Stomach smooth muscle (tissue), 2 donors: ENCODE data around the gene GRAMD2B.

Source experiments
- H3K27ac ChIP-seq: one replicate; pipeline ENCODE4 v1.7.0; 2013; ENCODE audit warnings: mild to moderate bottlenecking, low read length, inconsistent platforms
- H3K27me3 ChIP-seq, 2 donors: one replicate each; pipeline ENCODE4 v1.7.0; 2013; ENCODE audit warnings: low read length in 2 of 2; ENCODE audit not compliant: insufficient read depth in 2 of 2, control insufficient read depth in 1 of 2
- H3K36me3 ChIP-seq, 2 donors: one replicate each; pipeline ENCODE4 v1.7.0; 2013; ENCODE audit warnings: low read length in 2 of 2; ENCODE audit not compliant: control insufficient read depth in 2 of 2, insufficient read depth in 2 of 2
- H3K4me1 ChIP-seq: one replicate; pipeline ENCODE4 v1.7.0; 2013; ENCODE audit warnings: low read length; ENCODE audit not compliant: control insufficient read depth, insufficient read depth
- H3K4me3 ChIP-seq, 2 donors: one replicate each; pipeline ENCODE4 v1.7.0; 2013; ENCODE audit warnings: low read length in 2 of 2
- H3K9ac ChIP-seq, 2 donors: one replicate each; pipeline ENCODE4 v1.7.0; 2013; ENCODE audit warnings: low read length in 2 of 2, mild to moderate bottlenecking in 1 of 2
- H3K9me3 ChIP-seq, 2 donors: one replicate each; pipeline ENCODE4 v1.7.0; 2013; ENCODE audit warnings: low read length in 2 of 2; ENCODE audit not compliant: control insufficient read depth in 2 of 2
- donor health status: healthy.
- donor health status: Pancreatic carcinoma.

Gene GRAMD2B

GRCh38 chr5:126413856-126414255 lies 9.4 kb upstream of the GRAMD2B start:
- no peaks in the 10 kb centered on the region for H3K36me3 ChIP-seq
- peaks cover 6% of the 10 kb centered on the region for H3K4me1 ChIP-seq
- no peaks in the 10 kb centered on the region for H3K27me3 ChIP-seq
- no peaks in the 10 kb centered on the region for H3K9me3 ChIP-seq
- no peak overlapping the region for H3K27ac ChIP-seq
- H3K4me3 ChIP-seq: no peak overlapping the region
- H3K9ac ChIP-seq: no peak overlapping the region

DNA sequence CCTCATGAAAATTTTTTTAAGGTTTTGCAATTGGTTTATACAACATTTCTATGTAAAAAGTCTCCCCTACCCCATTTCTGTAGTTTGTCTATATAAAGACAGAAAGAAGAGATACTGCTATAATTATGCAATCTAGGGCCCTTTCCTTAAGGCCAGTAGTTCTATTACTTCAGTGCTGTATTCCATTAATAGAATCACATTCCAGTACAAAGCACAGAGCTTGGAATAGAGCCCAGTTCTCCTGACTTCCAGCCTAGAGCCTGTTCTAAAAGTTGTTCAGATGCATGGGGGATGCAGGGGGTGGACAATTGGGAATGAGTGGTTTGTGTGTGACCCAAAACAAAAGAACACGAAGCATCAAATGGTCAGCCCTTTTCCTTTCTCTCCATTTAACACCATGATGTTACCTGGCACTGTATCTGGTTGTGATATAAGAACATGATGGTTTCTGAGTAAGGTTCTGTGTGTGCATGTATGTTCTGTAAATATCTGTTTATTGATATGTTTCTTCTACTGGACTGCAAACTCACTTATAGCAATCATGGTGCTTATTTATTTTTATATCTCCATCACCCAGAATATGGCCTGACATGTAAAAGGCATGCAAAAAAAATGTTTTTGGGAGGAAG lies 8.2 kb upstream of the GRAMD2B start:
- Histone ChIP-seq H3K27ac (no peak overlapping the region), H3K4me1 (peaks cover 6% of the 10 kb centered on the region), H3K36me3 (no peaks in the 10 kb centered on the region), H3K9me3 (no peaks in the 10 kb centered on the region), H3K4me3 (no peak overlapping the region), H3K9ac (no peak overlapping the region), H3K27me3 (no peaks in the 10 kb centered on the region)

DNA sequence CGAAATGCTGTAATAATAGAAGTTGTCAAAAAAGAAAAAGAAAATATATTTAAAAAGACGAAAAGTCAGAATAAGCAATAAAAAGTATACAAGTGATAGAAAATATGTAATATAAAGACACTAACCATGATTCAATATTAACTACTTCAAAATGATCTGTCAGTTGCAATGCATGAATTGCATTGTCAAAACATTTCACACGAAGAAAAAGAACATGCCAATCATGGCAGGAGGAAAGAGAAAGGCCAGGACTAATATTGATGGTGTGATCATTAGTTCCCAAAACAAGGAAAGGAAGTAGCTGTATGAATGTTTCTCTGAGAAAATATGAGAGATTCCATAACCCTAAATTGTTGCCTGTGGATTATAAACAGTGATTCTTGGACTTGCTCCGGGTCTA lies 7.4 kb upstream of the GRAMD2B start:
- H3K9ac ChIP-seq: no peak overlapping the region
- H3K27ac ChIP-seq: no peak overlapping the region
- H3K4me1 ChIP-seq: peaks cover 6% of the 10 kb centered on the region
- H3K27me3 ChIP-seq: no peaks in the 10 kb centered on the region
- H3K4me3 ChIP-seq: no peak overlapping the region
- H3K9me3 ChIP-seq: no peaks in the 10 kb centered on the region
- H3K36me3 ChIP-seq: no peaks in the 10 kb centered on the region

DNA sequence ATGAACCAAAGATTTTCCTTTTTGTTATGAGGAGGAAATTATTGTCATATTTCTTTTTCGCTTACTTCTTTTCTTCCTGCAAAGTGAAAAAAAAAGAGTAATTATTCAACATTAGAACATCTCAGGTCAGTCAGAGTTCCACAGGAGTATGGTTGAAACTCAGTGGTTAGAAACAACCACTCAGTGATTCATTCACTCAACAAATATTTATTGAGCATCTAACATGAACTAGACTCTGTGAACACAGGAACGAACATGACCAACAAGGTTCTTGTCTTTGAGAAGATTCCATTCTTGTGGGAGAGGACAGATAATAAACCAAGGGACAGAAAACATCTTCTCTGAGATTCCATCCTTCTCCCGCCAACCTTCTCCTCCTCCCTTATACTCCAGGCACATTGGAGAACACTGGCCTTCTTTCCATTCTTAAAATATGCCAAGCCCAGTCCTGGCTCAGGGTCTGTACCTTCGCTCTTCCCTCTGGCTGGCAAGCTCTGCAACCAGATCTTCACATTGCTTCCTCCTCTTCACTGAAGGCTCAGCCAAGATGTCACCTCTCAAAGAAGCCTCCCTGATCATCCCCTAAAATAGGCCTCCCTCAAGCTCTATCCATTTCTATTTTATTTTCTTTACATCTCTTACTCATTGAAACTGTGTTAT lies 6.8 kb upstream of the GRAMD2B start:
- Histone ChIP-seq H3K4me1 (peaks cover 6% of the 10 kb centered on the region), H3K27me3 (no peaks in the 10 kb centered on the region), H3K9ac (no peak overlapping the region), H3K36me3 (no peaks in the 10 kb centered on the region), H3K4me3 (no peak overlapping the region), H3K27ac (no peak overlapping the region), H3K9me3 (no peaks in the 10 kb centered on the region)

- H3K27me3 ChIP-seq: no peaks in the 10 kb centered on the region
- no peak overlapping the region for H3K27ac ChIP-seq
- no peaks in the 10 kb centered on the region for H3K9me3 ChIP-seq
- no peak overlapping the region for H3K4me3 ChIP-seq
- peaks cover 6% of the 10 kb centered on the region for H3K4me1 ChIP-seq
- no peaks in the 10 kb centered on the region for H3K36me3 ChIP-seq
- H3K9ac ChIP-seq: no peak overlapping the region
These were observed 6.0 kb upstream of the GRAMD2B start for GRCh38 chr5:126417178-126417577.

GRCh38 chr5:126419102-126419501 lies 4.1 kb upstream of the GRAMD2B start:
- Histone ChIP-seq H3K9ac (no peak overlapping the region), H3K36me3 (no peaks in the 10 kb centered on the region), H3K9me3 (no peaks in the 10 kb centered on the region), H3K4me3 (no peak overlapping the region), H3K4me1 (peaks cover 6% of the 10 kb centered on the region), H3K27me3 (no peaks in the 10 kb centered on the region), H3K27ac (no peak overlapping the region)

DNA sequence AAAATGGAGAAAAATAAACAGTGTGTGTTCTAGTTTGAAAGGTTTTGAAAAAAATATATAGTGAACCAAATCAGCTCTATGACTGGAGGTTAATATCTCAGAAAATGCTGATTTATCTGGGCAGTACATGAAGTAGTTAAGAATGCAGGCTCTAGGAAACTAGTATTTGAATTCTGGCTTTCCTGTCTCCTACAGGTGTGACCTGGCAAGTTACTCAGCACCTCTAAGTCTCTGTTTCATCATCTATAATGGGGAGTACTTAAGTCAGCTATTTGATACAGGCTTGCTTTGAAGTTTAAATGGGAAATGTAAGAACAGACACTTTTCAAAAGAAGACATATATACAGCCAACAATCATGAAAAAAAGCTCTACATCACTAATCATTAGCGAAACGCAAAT lies 5.2 kb downstream of the GRAMD2B start:
- H3K9me3 ChIP-seq: no peaks in the 10 kb centered on the region
- H3K27me3 ChIP-seq: no peaks in the 10 kb centered on the region
- no peak overlapping the region for H3K27ac ChIP-seq
- peaks cover 0 to 4% of the 10 kb centered on the region in 2 donors for H3K36me3 ChIP-seq
- no peak overlapping the region for H3K4me3 ChIP-seq
- H3K9ac ChIP-seq: no peak overlapping the region
- H3K4me1 ChIP-seq: no peaks in the 10 kb centered on the region

GRCh38 chr5:126430631-126431030 lies 7.4 kb downstream of the GRAMD2B start:
- no peak overlapping the region for H3K9ac ChIP-seq
- H3K27ac ChIP-seq: no peak overlapping the region
- H3K4me1 ChIP-seq: no peaks in the 10 kb centered on the region

GRCh38 chr5:126433701-126434100 lies 10.5 kb downstream of the GRAMD2B start:
- H3K9me3 ChIP-seq: no peaks in the 10 kb centered on the region
- no peak overlapping the region for H3K27ac ChIP-seq
- no peaks in the 10 kb centered on the region for H3K4me1 ChIP-seq
- no peaks in the 10 kb centered on the region for H3K27me3 ChIP-seq
- H3K9ac ChIP-seq: no peak overlapping the region
- H3K4me3 ChIP-seq: no peak overlapping the region
- peaks cover 4 to 8% of the 10 kb centered on the region in 2 donors for H3K36me3 ChIP-seq

More at GRCh38 chr5:126430631-126431030, 7.4 kb downstream of the GRAMD2B start:
- no peak overlapping the region for H3K4me3 ChIP-seq
- peaks cover 0 to 4% of the 10 kb centered on the region in 2 donors for H3K36me3 ChIP-seq
- no peaks in the 10 kb centered on the region for H3K27me3 ChIP-seq
- H3K9me3 ChIP-seq: no peaks in the 10 kb centered on the region

GRCh38 chr5:126435261-126435660 lies 12.1 kb downstream of the GRAMD2B start:
- no peak overlapping the region for H3K27ac ChIP-seq

DNA sequence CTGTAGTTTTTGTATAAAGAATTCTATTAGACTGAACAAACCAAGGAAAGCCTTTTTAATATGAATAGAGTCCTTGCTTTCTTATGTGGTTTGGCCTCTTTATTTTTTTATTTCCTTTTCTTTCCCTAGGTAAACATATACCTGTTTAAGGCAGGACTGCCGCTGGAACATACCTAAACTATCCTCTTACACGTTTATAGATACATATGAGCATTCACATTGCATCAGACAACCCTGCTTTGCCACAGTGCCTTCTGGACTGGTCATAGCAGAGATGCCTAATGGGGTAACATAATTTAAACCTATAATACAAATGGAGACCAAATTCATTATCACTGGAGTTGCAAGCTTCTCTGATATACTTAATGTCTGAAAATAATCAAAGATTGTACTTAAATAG lies 12.5 kb downstream of the GRAMD2B start:
- Histone ChIP-seq H3K9ac (no peak overlapping the region), H3K9me3 (no peaks in the 10 kb centered on the region), H3K4me3 (no peak overlapping the region), H3K27ac (no peak overlapping the region), H3K27me3 (no peaks in the 10 kb centered on the region), H3K36me3 (peaks cover 6 to 11% of the 10 kb centered on the region in 2 donors), H3K4me1 (no peaks in the 10 kb centered on the region)

More at GRCh38 chr5:126435261-126435660, 12.1 kb downstream of the GRAMD2B start:
- no peak overlapping the region for H3K4me3 ChIP-seq
- no peak overlapping the region for H3K9ac ChIP-seq
- no peaks in the 10 kb centered on the region for H3K27me3 ChIP-seq
- no peaks in the 10 kb centered on the region for H3K9me3 ChIP-seq
- no peaks in the 10 kb centered on the region for H3K4me1 ChIP-seq
- peaks cover 6 to 11% of the 10 kb centered on the region in 2 donors for H3K36me3 ChIP-seq
